Kidney (tissue), 14 donors: ENCODE results near the gene ASCC3. TPM values are rescaled to one million over a fixed set of nuclear protein-coding genes. Genes with fewer than 3 reads are reported as not detected.

Experiments used
- DNase-seq, 5 donors: peaks; one replicate each; pipeline ENCODE4 v3.0.0-alpha.2; 2013 to 2020
- FAIRE-seq: peaks from 2 replicates; lab custom pipeline; 2012; peaks lifted over from hg19 to GRCh38; lab: Jason Lieb, UNC
- H3K27ac ChIP-seq, 2 donors: one replicate each; pipeline ENCODE4 v1.7.0; 2013; ENCODE audit warnings: low read depth in 2 of 2, low read length in 2 of 2, inconsistent platforms in 1 of 2
- H3K27me3 ChIP-seq: one replicate; pipeline ENCODE4 v1.7.1; 2013; ENCODE audit warnings: low read length, inconsistent platforms; ENCODE audit not compliant: control insufficient read depth, insufficient read depth
- H3K36me3 ChIP-seq, 3 donors: one replicate each; pipeline versions ENCODE4 v1.7.0 to v1.7.1; 2013; ENCODE audit warnings: low read length in 3 of 3, control low read depth in 1 of 3, inconsistent platforms in 1 of 3; ENCODE audit not compliant: insufficient read depth in 3 of 3, control insufficient read depth in 2 of 3
- H3K4me1 ChIP-seq, 3 donors: one replicate each; pipeline versions ENCODE4 v1.7.0 to v1.7.1; 2013; ENCODE audit warnings: low read length in 3 of 3, inconsistent platforms in 1 of 3, low read depth in 1 of 3; ENCODE audit not compliant: control insufficient read depth in 2 of 3, insufficient read depth in 2 of 3
- H3K4me3 ChIP-seq, 3 donors: one replicate each; pipeline versions ENCODE4 v1.7.0 to v1.8.1; 2013; ENCODE audit warnings: low read length in 3 of 3, control low read depth in 1 of 3, inconsistent platforms in 1 of 3
- H3K9ac ChIP-seq, 3 donors: one replicate each; pipeline versions ENCODE4 v1.7.0 to v1.7.1; 2013; ENCODE audit warnings: low read length in 3 of 3, control low read depth in 1 of 3, inconsistent platforms in 1 of 3
- H3K9me3 ChIP-seq, 3 donors: one replicate each; pipeline versions ENCODE4 v1.7.0 to v1.7.1; 2013; ENCODE audit warnings: low read length in 3 of 3, control low read depth in 1 of 3, inconsistent platforms in 1 of 3; ENCODE audit not compliant: control insufficient read depth in 2 of 3, insufficient read depth in 1 of 3
- CTCF ChIP-seq: IDR thresholded peaks from 3 replicates; pipeline ENCODE4 v1.5.1; 2012; ENCODE audit warnings: mild to moderate bottlenecking, moderate library complexity, borderline replicate concordance; ENCODE audit not compliant: insufficient read depth; ENCODE audit errors: extremely low read depth
- intact Hi-C: fragments of 100-400 bp; cut with DNase I; formaldehyde crosslinking; loops from one replicate; pipeline ENCODE4 v1.11.1; 2022
- polyA plus RNA-seq: library from polyadenylated mRNA; stranded (reverse); fragments of 350-450 nt; fragmentation: Illumina TruSeq; extraction: RNeasy Lipid Tissue Mini Kit (QIAGEN cat#74804); gene quantifications from one replicate; pipeline ENCODE4 v1.2.3, GENCODE V29; 2014; ENCODE audit warnings: low read depth, low replicate concordance; ENCODE audit not compliant: insufficient read depth
- total RNA-seq: library from RNA; stranded (reverse); fragmentation: NEBNext Ultra II Directional; extraction: Animal tissue kit (Norgen Biotek cat#: 25700); gene quantifications from one replicate; pipeline ENCODE4 v1.2.1, GENCODE V29; 2021
- donor health status: control.
- donor health status: control.
- donor health status: control.
- donor health status: control.
- donor health status: control.
- donor health status: DM: yes; HTN: yes; CAD: no.
- donor health status: Normal renal cell carcinoma (clear cell type).

The ASCC3 gene
- total and polyA plus RNA-seq, 2 donors from 2014 or later, result 7.7 to 31.7 TPM

GRCh38 chr6:100678027-100678426 lies 203.1 kb downstream of the ASCC3 start:
- H3K36me3 ChIP-seq, result no peaks in the 10 kb centered on the region
- no peaks in the 10 kb centered on the region for H3K27me3 ChIP-seq
- no peak for TF ChIP-seq CTCF
- peak; percentile 66 for FAIRE-seq
- intact Hi-C loops, result no loop called here
- DNase-seq, result peak in 2 of 5 donors; percentile 15 to 46
- H3K9ac ChIP-seq, result no peak overlapping the region
- H3K4me1 ChIP-seq, result no peaks in the 10 kb centered on the region
- no peak overlapping the region for H3K27ac ChIP-seq
- H3K4me3 ChIP-seq, result no peak overlapping the region
- no peaks in the 10 kb centered on the region for H3K9me3 ChIP-seq

GRCh38 chr6:100677240-100677639 lies 203.9 kb downstream of the ASCC3 start:
- Histone ChIP-seq H3K9ac (no peak overlapping the region), H3K9me3 (no peaks in the 10 kb centered on the region), H3K27me3 (no peaks in the 10 kb centered on the region), H3K36me3 (no peaks in the 10 kb centered on the region), H3K4me3 (no peak overlapping the region), H3K4me1 (no peaks in the 10 kb centered on the region), H3K27ac (no peak overlapping the region)
- intact Hi-C loops, result no loop called here
- TF ChIP-seq CTCF, result no peak
- DNase-seq (no peak), FAIRE-seq (no peak)

- FAIRE-seq (no peak), DNase-seq (no peak)
- no peak overlapping the region for H3K27ac ChIP-seq
- intact Hi-C loops, result no loop called here
- no peak overlapping the region for H3K9ac ChIP-seq
- no peaks in the 10 kb centered on the region for H3K4me1 ChIP-seq
- H3K9me3 ChIP-seq, result no peaks in the 10 kb centered on the region
- no peak for TF ChIP-seq CTCF
- no peak overlapping the region for H3K4me3 ChIP-seq
- H3K27me3 ChIP-seq, result no peaks in the 10 kb centered on the region
- no peaks in the 10 kb centered on the region for H3K36me3 ChIP-seq
These were observed 207.5 kb downstream of the ASCC3 start for GRCh38 chr6:100673641-100674040.

- Histone ChIP-seq H3K4me3 (no peak overlapping the region), H3K4me1 (no peaks in the 10 kb centered on the region), H3K36me3 (no peaks in the 10 kb centered on the region), H3K9me3 (no peaks in the 10 kb centered on the region), H3K9ac (no peak overlapping the region), H3K27me3 (no peaks in the 10 kb centered on the region), H3K27ac (no peak overlapping the region)
- no peak for FAIRE-seq
- TF ChIP-seq CTCF, result no peak
- DNase-seq, result no peak
- intact Hi-C loops, result no loop called here
These were observed 209.4 kb downstream of the ASCC3 start for GRCh38 chr6:100671740-100672139.
